ENCODE data around the gene UBE3C. TPM values are rescaled to one million over a fixed set of nuclear protein-coding genes. Genes with fewer than 3 reads are reported as not detected.

UBE3C gene
- total RNA-seq, 2 experiments from 2014 or later, result 53.9 to 60.7 TPM

- no peak for DNase-seq
- Mint-ChIP-seq H3K27ac (peak overlapping the region; percentile 84), H3K9me3 (ENCODE audit: low read depth) (no peaks in the 10 kb centered on the region), H3K4me1 (peaks cover 35% of the 10 kb centered on the region), H3K4me3 (peak overlapping the region; percentile 12), H3K36me3 (ENCODE audit: low read depth) (no peaks in the 10 kb centered on the region), H3K27me3 (no peaks in the 10 kb centered on the region)
- CTCF ChIA-PET, result interaction anchor here (1.0 kb wide), 1 partner anchor 39 kb away, joined by 3 read pairs; no protein-coding TSS in a partner anchor
- intact Hi-C loops (cut with DNase I, micrococcal nuclease), result no loop called here
- ATAC-seq, result no peak
- POLR2A ChIA-PET, result no interaction called here
Measured at GRCh38 chr7:157299317-157299612, 160.5 kb downstream of the UBE3C start.

GRCh38 chr7:157299613-157300368 is 161.1 kb downstream of the UBE3C start:
- H3K27me3 Mint-ChIP-seq, result no peaks in the 10 kb centered on the region
- ChIA-PET CTCF (interaction anchor here (1.0 kb wide), 1 partner anchor 39 kb away, joined by 3 read pairs; no protein-coding TSS in a partner anchor), POLR2A (no interaction called here)
- DNase-seq, result peak; percentile 75
- no peaks in the 10 kb centered on the region for H3K36me3 Mint-ChIP-seq (ENCODE audit: low read depth)
- peak overlapping the region; percentile 12 for H3K4me3 Mint-ChIP-seq
- H3K27ac Mint-ChIP-seq, result peak overlapping the region; percentile 84
- peak; percentile 32 for ATAC-seq
- H3K9me3 Mint-ChIP-seq (ENCODE audit: low read depth), result no peaks in the 10 kb centered on the region
- intact Hi-C loops (cut with DNase I, micrococcal nuclease), result loop anchor here (10.0 kb wide), 2 partner anchors 195 to 525 kb away; no protein-coding TSS in a partner anchor
- peaks cover 35% of the 10 kb centered on the region for H3K4me1 Mint-ChIP-seq

- DNase-seq (no peak), ATAC-seq (no peak)
- peaks cover 37% of the 10 kb centered on the region for H3K4me1 Mint-ChIP-seq
- peak overlapping the region; percentile 39 for H3K27ac Mint-ChIP-seq
- POLR2A ChIA-PET, result no interaction called here
- no peaks in the 10 kb centered on the region for H3K27me3 Mint-ChIP-seq
- H3K4me3 Mint-ChIP-seq, result no peak overlapping the region
- no peaks in the 10 kb centered on the region for H3K9me3 Mint-ChIP-seq (ENCODE audit: low read depth)
- CTCF ChIA-PET, result interaction anchor here (1.0 to 1.2 kb wide), 2 partner anchors 38 kb away, joined by 3 to 6 read pairs; no protein-coding TSS in a partner anchor
- no peaks in the 10 kb centered on the region for H3K36me3 Mint-ChIP-seq (ENCODE audit: low read depth)
- intact Hi-C loops (cut with DNase I, micrococcal nuclease), result loop anchor here (10.0 kb wide), 2 partner anchors 194 to 524 kb away; no protein-coding TSS in a partner anchor
Measured at GRCh38 chr7:157300369-157300825, 161.7 kb downstream of the UBE3C start.

- no peaks in the 10 kb centered on the region for H3K27me3 Mint-ChIP-seq
- no peaks in the 10 kb centered on the region for H3K9me3 Mint-ChIP-seq (ENCODE audit: low read depth)
- intact Hi-C loops (cut with DNase I, micrococcal nuclease), result loop anchor here (1.0 to 10.0 kb wide), 7 partner anchors 39 to 523 kb away; partner anchors contain the start of gene LMBR1 (in 1 of the 2)
- peaks cover 43% of the 10 kb centered on the region for H3K4me1 Mint-ChIP-seq
- H3K4me3 Mint-ChIP-seq, result peak overlapping the region; percentile 42
- ATAC-seq (no peak), DNase-seq (no peak)
- H3K36me3 Mint-ChIP-seq (ENCODE audit: low read depth), result no peaks in the 10 kb centered on the region
- peak overlapping the region; percentile 93 for H3K27ac Mint-ChIP-seq
- ChIA-PET CTCF (interaction anchor here (0.7 to 1.3 kb wide), 4 partner anchors 22 to 38 kb away, joined by 3 to 6 read pairs (median 3); no protein-coding TSS in a partner anchor), POLR2A (interaction anchor here (1.0 to 1.2 kb wide), 2 partner anchors 36 to 350 kb away, joined by 7 to 12 read pairs; partner anchors contain the start of gene DNAJB6)
Measured at GRCh38 chr7:157301610-157302120, 162.9 kb downstream of the UBE3C start.

GRCh38 chr7:157306846-157307838 is 168.4 kb downstream of the UBE3C start:
- intact Hi-C loops (cut with DNase I, micrococcal nuclease), result loop anchor here (10.0 kb wide), 2 partner anchors 188 to 518 kb away; no protein-coding TSS in a partner anchor
- Mint-ChIP-seq H3K36me3 (ENCODE audit: low read depth) (no peaks in the 10 kb centered on the region), H3K27ac (no peak overlapping the region), H3K27me3 (no peaks in the 10 kb centered on the region), H3K4me1 (peaks cover 36% of the 10 kb centered on the region), H3K4me3 (no peak overlapping the region), H3K9me3 (ENCODE audit: low read depth) (no peaks in the 10 kb centered on the region)
- CTCF ChIA-PET, result interaction anchor here (1.3 to 1.5 kb wide), 2 partner anchors 31 to 80 kb away, joined by 4 to 5 read pairs; no protein-coding TSS in a partner anchor
- ATAC-seq, result no peak
- no peak for DNase-seq
- POLR2A ChIA-PET, result no interaction called here

GRCh38 chr7:157309988-157310668 is 171.4 kb downstream of the UBE3C start:
- no peak for DNase-seq
- intact Hi-C loops (cut with DNase I, micrococcal nuclease), result loop anchor here (10.0 kb wide), 2 partner anchors 185 to 515 kb away; no protein-coding TSS in a partner anchor
- Mint-ChIP-seq H3K27me3 (no peaks in the 10 kb centered on the region), H3K4me1 (peaks cover 25% of the 10 kb centered on the region), H3K4me3 (no peak overlapping the region), H3K9me3 (ENCODE audit: low read depth) (no peaks in the 10 kb centered on the region), H3K36me3 (ENCODE audit: low read depth) (no peaks in the 10 kb centered on the region), H3K27ac (peak overlapping the region; percentile 59)
- POLR2A ChIA-PET, result no interaction called here
- CTCF ChIA-PET, result interaction anchor here (1.0 kb wide), 1 partner anchor 19 kb away, joined by 3 read pairs; no protein-coding TSS in a partner anchor
- peak; percentile 39 for ATAC-seq

- H3K9me3 Mint-ChIP-seq (ENCODE audit: low read depth), result no peaks in the 10 kb centered on the region
- H3K27me3 Mint-ChIP-seq, result no peaks in the 10 kb centered on the region
- intact Hi-C loops (cut with DNase I, micrococcal nuclease), result no loop called here
- ChIA-PET POLR2A (no interaction called here), CTCF (no interaction called here)
- DNase-seq (no peak), ATAC-seq (peak; percentile 48)
- H3K27ac Mint-ChIP-seq, result peak overlapping the region; percentile 59
- H3K36me3 Mint-ChIP-seq (ENCODE audit: low read depth), result no peaks in the 10 kb centered on the region
- peaks cover 23% of the 10 kb centered on the region for H3K4me1 Mint-ChIP-seq
- H3K4me3 Mint-ChIP-seq, result no peak overlapping the region
Measured at GRCh38 chr7:157310676-157311185, 172.0 kb downstream of the UBE3C start.

- H3K4me3 Mint-ChIP-seq, result no peak overlapping the region
- no peaks in the 10 kb centered on the region for H3K9me3 Mint-ChIP-seq (ENCODE audit: low read depth)
- DNase-seq (no peak), ATAC-seq (no peak)
- no peaks in the 10 kb centered on the region for H3K36me3 Mint-ChIP-seq (ENCODE audit: low read depth)
- POLR2A ChIA-PET, result no interaction called here
- H3K4me1 Mint-ChIP-seq, result peaks cover 12% of the 10 kb centered on the region
- intact Hi-C loops (cut with DNase I, micrococcal nuclease), result no loop called here
- no peaks in the 10 kb centered on the region for H3K27me3 Mint-ChIP-seq
- no peak overlapping the region for H3K27ac Mint-ChIP-seq
- CTCF ChIA-PET, result interaction anchor here (0.7 kb wide), 1 partner anchor 141 kb away, joined by 5 read pairs; no protein-coding TSS in a partner anchor
Measured at GRCh38 chr7:157312941-157313340, 174.2 kb downstream of the UBE3C start.

- H3K27ac Mint-ChIP-seq, result no peak overlapping the region
- DNase-seq (no peak), ATAC-seq (no peak)
- intact Hi-C loops (cut with DNase I, micrococcal nuclease), result no loop called here
- H3K36me3 Mint-ChIP-seq (ENCODE audit: low read depth), result no peaks in the 10 kb centered on the region
- peaks cover 19% of the 10 kb centered on the region for H3K4me1 Mint-ChIP-seq
- POLR2A ChIA-PET, result no interaction called here
- H3K4me3 Mint-ChIP-seq, result no peak overlapping the region
- H3K9me3 Mint-ChIP-seq (ENCODE audit: low read depth), result no peaks in the 10 kb centered on the region
- no peaks in the 10 kb centered on the region for H3K27me3 Mint-ChIP-seq
- CTCF ChIA-PET, result interaction anchor here (0.7 kb wide), 1 partner anchor 142 kb away, joined by 5 read pairs; no protein-coding TSS in a partner anchor
Measured at GRCh38 chr7:157313645-157314044, 174.9 kb downstream of the UBE3C start.

GRCh38 chr7:157318015-157318706 is 179.4 kb downstream of the UBE3C start:
- POLR2A ChIA-PET, result interaction anchor here (0.8 kb wide), 2 partner anchors 18 to 20 kb away, joined by 3 read pairs; no protein-coding TSS in a partner anchor
- Mint-ChIP-seq H3K27ac (peak overlapping the region; percentile 82), H3K4me1 (peaks cover 10% of the 10 kb centered on the region), H3K27me3 (no peaks in the 10 kb centered on the region), H3K4me3 (no peak overlapping the region), H3K36me3 (ENCODE audit: low read depth) (no peaks in the 10 kb centered on the region), H3K9me3 (ENCODE audit: low read depth) (no peaks in the 10 kb centered on the region)
- intact Hi-C loops (cut with DNase I, micrococcal nuclease), result no loop called here
- CTCF ChIA-PET, result interaction anchor here (0.8 to 1.4 kb wide), 4 partner anchors 11 to 18 kb away, joined by 3 to 5 read pairs (median 4); no protein-coding TSS in a partner anchor
- ATAC-seq, result peak; percentile 98
- peak; percentile 69 for DNase-seq
